ENCODE measurements around the gene WDR35. TPM values are rescaled to one million over a fixed set of nuclear protein-coding genes. Genes with fewer than 3 reads are reported as not detected.

The WDR35 gene
- total RNA-seq, 1 donor from 2014 or later: 10.3 TPM

- peaks cover 11% of the 10 kb centered on the region for H3K36me3 Mint-ChIP-seq (ENCODE audit: low read depth, unreplicated experiment)
- TF ChIP-seq CTCF (IDR thresholded peaks at IDR 0.05; ENCODE audit: unreplicated experiment): no peak
- no peaks in the 10 kb centered on the region for H3K27me3 Mint-ChIP-seq (ENCODE audit: unreplicated experiment)
- no peak overlapping the region for H3K4me3 Mint-ChIP-seq (ENCODE audit: unreplicated experiment)
- peaks cover 8% of the 10 kb centered on the region for H3K4me1 Mint-ChIP-seq (ENCODE audit: unreplicated experiment)
- DNase-seq (ENCODE audit: low spot score): no peak
- no peaks in the 10 kb centered on the region for H3K9me3 Mint-ChIP-seq (ENCODE audit: unreplicated experiment)
- no peak overlapping the region for H3K27ac Mint-ChIP-seq (ENCODE audit: unreplicated experiment)
Measured at GRCh38 chr2:19916385-19916950, 73.4 kb downstream of the WDR35 start.

GRCh38 chr2:19914266-19914975 is 75.5 kb downstream of the WDR35 start:
- peaks cover 2% of the 10 kb centered on the region for H3K4me1 Mint-ChIP-seq (ENCODE audit: unreplicated experiment)

GRCh38 chr2:19911808-19912509 is 77.9 kb downstream of the WDR35 start:
- Mint-ChIP-seq H3K4me1 (ENCODE audit: unreplicated experiment) (peaks cover 2% of the 10 kb centered on the region), H3K36me3 (ENCODE audit: low read depth, unreplicated experiment) (peaks cover 5% of the 10 kb centered on the region), H3K27ac (ENCODE audit: unreplicated experiment) (no peak overlapping the region), H3K27me3 (ENCODE audit: unreplicated experiment) (peaks cover 1% of the 10 kb centered on the region), H3K9me3 (ENCODE audit: unreplicated experiment) (no peaks in the 10 kb centered on the region), H3K4me3 (ENCODE audit: unreplicated experiment) (no peak overlapping the region)
- TF ChIP-seq CTCF (IDR thresholded peaks at IDR 0.05; ENCODE audit: unreplicated experiment): no peak
- DNase-seq (ENCODE audit: low spot score): no peak

More at GRCh38 chr2:19914266-19914975, 75.5 kb downstream of the WDR35 start:
- no peak overlapping the region for H3K4me3 Mint-ChIP-seq (ENCODE audit: unreplicated experiment)
- H3K9me3 Mint-ChIP-seq (ENCODE audit: unreplicated experiment): no peaks in the 10 kb centered on the region
- no peak for DNase-seq (ENCODE audit: low spot score)
- peaks cover 1% of the 10 kb centered on the region for H3K27me3 Mint-ChIP-seq (ENCODE audit: unreplicated experiment)
- no peak overlapping the region for H3K27ac Mint-ChIP-seq (ENCODE audit: unreplicated experiment)
- no peak for TF ChIP-seq CTCF (IDR thresholded peaks at IDR 0.05; ENCODE audit: unreplicated experiment)
- peaks cover 11% of the 10 kb centered on the region for H3K36me3 Mint-ChIP-seq (ENCODE audit: low read depth, unreplicated experiment)

GRCh38 chr2:19902216-19902740 is 87.6 kb downstream of the WDR35 start:
- Mint-ChIP-seq H3K27me3 (ENCODE audit: unreplicated experiment) (peaks cover 5% of the 10 kb centered on the region), H3K9me3 (ENCODE audit: unreplicated experiment) (no peaks in the 10 kb centered on the region), H3K4me1 (ENCODE audit: unreplicated experiment) (peaks cover 18% of the 10 kb centered on the region), H3K4me3 (ENCODE audit: unreplicated experiment) (peak overlapping the region; percentile 89), H3K36me3 (ENCODE audit: low read depth, unreplicated experiment) (no peaks in the 10 kb centered on the region), H3K27ac (ENCODE audit: unreplicated experiment) (peak overlapping the region; percentile 100)
- no peak for DNase-seq (ENCODE audit: low spot score)
- no peak for TF ChIP-seq CTCF (IDR thresholded peaks at IDR 0.05; ENCODE audit: unreplicated experiment)

All from endothelial cell (in vitro differentiated cells).